ENCODE measurements around the gene DLG5.

DLG5 gene

DNA sequence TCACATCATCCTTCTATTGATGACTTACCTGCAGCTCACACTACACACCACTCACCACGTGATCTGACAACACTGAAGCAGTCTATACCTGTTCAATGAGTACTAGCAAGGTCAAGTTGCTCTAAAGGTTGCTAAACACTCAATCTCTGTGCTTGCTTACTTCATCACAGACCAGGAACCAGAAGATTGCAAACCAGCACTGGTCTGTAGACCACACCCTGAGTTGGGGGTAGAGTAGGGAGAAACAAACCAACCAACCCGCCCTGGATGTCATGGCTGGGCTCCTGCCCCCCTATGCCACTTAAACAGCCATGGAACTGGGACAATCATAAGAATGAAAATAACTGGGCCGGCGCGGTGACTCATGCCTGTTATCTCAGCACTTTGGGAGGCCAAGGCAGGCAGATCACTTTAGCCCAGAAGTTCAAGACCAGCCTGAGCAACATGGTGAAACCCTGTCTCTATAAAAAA is 19.6 kb downstream of the DLG5 start:
- H3K9me3 ChIP-seq (ENCODE audit: insufficient read depth, low read depth, low read length) = no peaks in the 10 kb centered on the region
- no peaks in the 10 kb centered on the region for H3K27me3 ChIP-seq (ENCODE audit: insufficient read depth, low read length, poor library complexity, severe bottlenecking)
- H3K4me1 ChIP-seq (ENCODE audit: insufficient read depth, low read length, poor library complexity, severe bottlenecking) = no peaks in the 10 kb centered on the region
- no peak overlapping the region for H3K4me3 ChIP-seq (ENCODE audit: low read length, poor library complexity, severe bottlenecking)
- no peak overlapping the region for H3K4me2 ChIP-seq (ENCODE audit: low read depth, low read length, poor library complexity, severe bottlenecking)
- H2AFZ ChIP-seq (ENCODE audit: low read length) = no peak overlapping the region
- H4K20me1 ChIP-seq (ENCODE audit: insufficient read depth, low read length, poor library complexity, severe bottlenecking) = peaks cover 3% of the 10 kb centered on the region
- H3K79me2 ChIP-seq (ENCODE audit: insufficient read depth, low read length) = peaks cover 59% of the 10 kb centered on the region; the same call in 1 of the 2 replicates
- H3K9ac ChIP-seq (ENCODE audit: low read depth, low read length, poor library complexity, severe bottlenecking) = no peak overlapping the region
- TF ChIP-seq CTCF (conservative IDR thresholded peaks at IDR 0.05; ENCODE audit: low read length) (no peak), EZH2phosphoT487 (IDR thresholded peaks at IDR 0.05; ENCODE audit: borderline replicate concordance) (no peak)
- no peaks in the 10 kb centered on the region for H3F3A ChIP-seq (ENCODE audit: low read depth)
- no peaks in the 10 kb centered on the region for H3K36me3 ChIP-seq (ENCODE audit: insufficient read depth, low read length)
- H3K9me2 ChIP-seq (replicated peaks; ENCODE audit: low read depth, low read length) = no peaks in the 10 kb centered on the region

- TF ChIP-seq EZH2phosphoT487 (IDR thresholded peaks at IDR 0.05; ENCODE audit: borderline replicate concordance) (no peak), CTCF (conservative IDR thresholded peaks at IDR 0.05; ENCODE audit: low read length) (no peak)
- H3F3A ChIP-seq (ENCODE audit: low read depth) = no peaks in the 10 kb centered on the region
- no peak overlapping the region for H3K9ac ChIP-seq (ENCODE audit: low read depth, low read length, poor library complexity, severe bottlenecking)
- H3K9me2 ChIP-seq (replicated peaks; ENCODE audit: low read depth, low read length) = no peaks in the 10 kb centered on the region
- H3K36me3 ChIP-seq (ENCODE audit: insufficient read depth, low read length) = no peaks in the 10 kb centered on the region
- no peaks in the 10 kb centered on the region for H3K27me3 ChIP-seq (ENCODE audit: insufficient read depth, low read length, poor library complexity, severe bottlenecking)
- no peaks in the 10 kb centered on the region for H3K9me3 ChIP-seq (ENCODE audit: insufficient read depth, low read depth, low read length)
- H3K79me2 ChIP-seq (ENCODE audit: insufficient read depth, low read length) = peaks cover 57% of the 10 kb centered on the region; the same call in 1 of the 2 replicates
- H3K4me3 ChIP-seq (ENCODE audit: low read length, poor library complexity, severe bottlenecking) = no peak overlapping the region
- peaks cover 3% of the 10 kb centered on the region for H4K20me1 ChIP-seq (ENCODE audit: insufficient read depth, low read length, poor library complexity, severe bottlenecking)
- no peaks in the 10 kb centered on the region for H3K4me1 ChIP-seq (ENCODE audit: insufficient read depth, low read length, poor library complexity, severe bottlenecking)
- no peak overlapping the region for H3K4me2 ChIP-seq (ENCODE audit: low read depth, low read length, poor library complexity, severe bottlenecking)
- H2AFZ ChIP-seq (ENCODE audit: low read length) = no peak overlapping the region
Observed at GRCh38 chr10:77905781-77906180, 20.8 kb downstream of the DLG5 start.

- Histone ChIP-seq H3K27me3 (ENCODE audit: insufficient read depth, low read length, poor library complexity, severe bottlenecking) (no peaks in the 10 kb centered on the region), H3K4me2 (ENCODE audit: low read depth, low read length, poor library complexity, severe bottlenecking) (no peak overlapping the region), H3F3A (ENCODE audit: low read depth) (no peaks in the 10 kb centered on the region), H3K4me3 (ENCODE audit: low read length, poor library complexity, severe bottlenecking) (no peak overlapping the region), H3K9ac (ENCODE audit: low read depth, low read length, poor library complexity, severe bottlenecking) (no peak overlapping the region), H3K9me2 (replicated peaks; ENCODE audit: low read depth, low read length) (no peaks in the 10 kb centered on the region), H3K4me1 (ENCODE audit: insufficient read depth, low read length, poor library complexity, severe bottlenecking) (no peaks in the 10 kb centered on the region), H4K20me1 (ENCODE audit: insufficient read depth, low read length, poor library complexity, severe bottlenecking) (peaks cover 3% of the 10 kb centered on the region), H3K9me3 (ENCODE audit: insufficient read depth, low read depth, low read length) (no peaks in the 10 kb centered on the region), H3K79me2 (ENCODE audit: insufficient read depth, low read length) (peaks cover 54% of the 10 kb centered on the region; the same call in 1 of the 2 replicates), H2AFZ (ENCODE audit: low read length) (no peak overlapping the region), H3K36me3 (ENCODE audit: insufficient read depth, low read length) (no peaks in the 10 kb centered on the region)
- TF ChIP-seq EZH2phosphoT487 (IDR thresholded peaks at IDR 0.05; ENCODE audit: borderline replicate concordance) = no peak
- TF ChIP-seq CTCF (conservative IDR thresholded peaks at IDR 0.05; ENCODE audit: low read length) = no peak
Observed at GRCh38 chr10:77905086-77905748, 21.3 kb downstream of the DLG5 start.

All from Loucy (cell line).